ENCODE measurements around the gene DNAH6.
A peak's percentile ranks its signal among the peaks of the same experiment; 100 is the strongest.

Gene DNAH6

DNA sequence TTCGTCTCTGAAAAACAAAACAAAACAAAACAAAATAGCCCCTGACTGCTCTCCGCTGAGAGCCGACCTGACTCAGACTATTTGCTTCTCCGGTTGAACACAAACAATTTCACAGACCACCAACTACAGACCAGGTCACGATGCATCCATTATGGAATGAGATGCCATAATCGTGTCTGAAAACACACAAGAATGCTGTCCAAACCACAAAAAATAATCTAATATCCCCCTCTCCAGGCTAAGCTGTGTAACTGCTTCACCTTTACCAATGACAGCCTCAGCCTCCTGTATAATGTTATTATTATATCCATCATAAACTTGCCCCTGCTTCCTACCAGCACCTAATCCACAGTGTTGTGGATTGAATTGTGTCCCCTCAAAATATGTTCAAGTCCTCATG lies 114.7 kb downstream of the DNAH6 start:
- no peak for DNase-seq

DNA sequence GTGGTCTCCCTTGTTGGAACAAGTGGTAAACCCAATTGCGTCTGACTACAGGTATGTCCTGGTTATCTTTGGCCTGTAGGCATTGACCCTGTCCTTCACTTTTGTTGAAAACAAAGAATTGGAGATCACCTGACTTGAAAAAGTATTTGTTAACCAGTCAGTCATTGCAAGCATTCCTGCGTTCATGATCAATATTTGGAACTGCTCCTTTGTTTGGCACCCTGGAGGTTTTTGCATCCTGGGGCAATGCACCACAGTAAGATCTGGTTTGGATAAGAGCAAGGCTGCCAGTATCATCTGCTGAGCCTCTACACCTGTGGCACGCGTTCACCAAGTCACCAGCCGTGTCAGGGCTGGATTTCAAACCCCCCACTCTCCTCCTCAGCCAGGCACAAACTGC lies 115.7 kb downstream of the DNAH6 start:
- DNase-seq = no peak

GRCh38 chr2:84636080-84636971 lies 120.0 kb downstream of the DNAH6 start:
- no peak for DNase-seq

- DNase-seq = no peak
Observed at GRCh38 chr2:84639751-84640150, 123.5 kb downstream of the DNAH6 start.

DNA sequence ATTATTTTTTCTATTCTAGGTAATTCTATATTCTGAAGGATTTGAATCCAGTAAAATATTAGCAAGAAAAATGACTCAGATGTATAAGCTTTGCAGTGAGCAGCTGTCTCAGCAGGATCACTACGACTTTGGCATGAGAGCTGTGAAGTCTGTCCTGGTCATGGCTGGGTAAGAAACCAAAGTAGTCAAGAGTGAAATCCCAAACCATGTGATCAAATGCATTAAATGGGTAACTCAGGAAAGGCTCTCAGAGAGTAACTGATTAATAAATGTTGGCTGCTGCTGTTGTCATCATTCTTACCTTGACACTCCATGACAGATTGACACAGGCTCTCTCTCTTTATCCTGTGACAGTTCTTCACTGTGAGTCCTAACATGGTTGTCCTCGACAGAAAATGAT lies 124.1 kb downstream of the DNAH6 start:
- no peak for DNase-seq

GRCh38 chr2:84641021-84641420 lies 124.7 kb downstream of the DNAH6 start:
- no peak for DNase-seq

DNA sequence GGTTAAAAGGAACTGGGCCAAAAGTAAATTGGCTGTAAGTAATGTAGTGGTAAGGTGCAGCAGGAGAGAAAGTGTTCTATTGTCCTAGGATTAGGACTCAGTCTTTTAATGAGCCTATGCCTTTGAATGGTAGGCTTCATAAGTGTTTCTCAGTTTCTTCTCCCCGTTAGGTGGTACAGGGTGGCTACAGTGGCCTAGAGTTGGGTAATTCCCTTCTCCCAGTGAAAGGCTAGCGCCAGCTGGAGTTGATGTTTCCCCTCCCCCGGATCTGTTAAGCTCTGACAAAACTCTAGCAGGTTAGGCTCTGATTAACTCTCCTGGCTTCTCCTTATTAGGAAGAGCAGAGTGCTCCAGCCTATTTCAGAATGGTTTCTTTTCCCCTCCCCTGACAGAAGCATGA lies 127.7 kb downstream of the DNAH6 start:
- DNase-seq = no peak

DNA sequence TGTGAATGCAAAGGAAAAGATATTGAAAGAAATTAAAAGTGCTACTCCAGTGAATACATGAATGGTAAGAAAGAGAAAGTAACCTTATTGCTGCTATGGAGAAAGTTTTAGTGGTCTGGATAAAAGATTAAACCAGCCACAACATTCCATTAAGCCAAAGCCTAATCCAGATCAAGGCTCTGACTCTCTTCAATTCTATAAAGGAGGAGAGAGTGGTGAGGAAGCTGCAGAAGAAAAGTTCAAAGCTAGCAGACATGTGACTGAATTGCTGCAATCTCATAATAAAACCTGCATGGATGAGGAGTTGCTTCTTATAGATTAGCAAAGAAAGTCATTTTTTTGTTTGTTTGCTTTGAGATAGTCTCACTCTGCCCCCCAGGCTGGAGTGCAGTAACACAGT lies 130.2 kb downstream of the DNAH6 start:
- DNase-seq = no peak

DNA sequence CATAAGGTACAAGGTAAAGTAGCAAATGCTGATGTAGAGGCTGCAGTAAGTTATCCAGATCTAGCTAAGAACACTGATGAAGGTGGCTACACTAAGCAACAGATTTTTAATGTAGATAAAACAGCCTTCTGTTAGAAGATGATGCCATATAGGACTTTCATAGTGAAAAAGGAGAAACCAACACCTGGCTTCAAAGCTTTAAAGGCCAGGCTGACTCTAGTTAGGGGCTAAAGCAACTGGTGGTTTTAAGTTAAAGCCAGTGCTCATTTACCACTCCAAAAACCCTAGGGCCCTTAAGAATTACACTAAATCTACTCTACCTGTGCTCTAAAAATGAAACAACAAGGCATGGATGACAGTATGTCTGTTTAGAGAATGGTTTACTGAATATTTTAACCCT lies 131.0 kb downstream of the DNAH6 start:
- DNase-seq = no peak

GRCh38 chr2:84649058-84649457 lies 132.8 kb downstream of the DNAH6 start:
- DNase-seq = no peak

DNA sequence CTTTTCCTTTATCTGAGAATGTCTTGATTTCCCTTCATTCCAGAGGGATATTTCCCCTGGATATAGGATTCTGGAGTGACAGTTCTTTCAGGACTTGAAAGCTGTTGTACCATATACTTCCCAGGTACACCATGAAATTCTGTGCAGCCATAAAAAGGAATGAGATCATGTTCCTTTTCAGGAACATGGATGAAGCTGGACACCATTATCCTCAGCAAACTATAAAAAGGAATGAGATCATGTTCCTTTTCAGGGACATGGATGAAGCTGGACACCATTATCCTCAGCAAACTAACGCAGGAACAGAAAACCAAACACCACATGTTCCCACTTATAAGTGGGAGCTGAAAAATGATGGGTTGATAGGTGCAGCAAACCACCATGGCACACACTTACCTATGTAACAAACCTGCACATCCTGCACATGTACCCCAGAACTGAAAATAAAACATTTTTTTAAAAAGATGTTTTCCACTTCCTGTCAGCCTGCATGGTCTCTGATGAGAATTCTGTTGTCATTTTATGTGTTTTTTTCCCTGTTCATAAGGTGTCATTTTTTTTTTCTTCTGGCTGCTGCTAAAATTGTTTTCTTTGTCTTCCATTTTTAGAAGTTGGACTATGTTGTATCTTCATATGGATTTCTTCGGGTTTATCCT lies 133.3 kb downstream of the DNAH6 start:
- DNase-seq = no peak

- peak in 1 of 5 donors; percentile 31 for DNase-seq
Observed at GRCh38 chr2:84652431-84652830, 136.1 kb downstream of the DNAH6 start.

DNA sequence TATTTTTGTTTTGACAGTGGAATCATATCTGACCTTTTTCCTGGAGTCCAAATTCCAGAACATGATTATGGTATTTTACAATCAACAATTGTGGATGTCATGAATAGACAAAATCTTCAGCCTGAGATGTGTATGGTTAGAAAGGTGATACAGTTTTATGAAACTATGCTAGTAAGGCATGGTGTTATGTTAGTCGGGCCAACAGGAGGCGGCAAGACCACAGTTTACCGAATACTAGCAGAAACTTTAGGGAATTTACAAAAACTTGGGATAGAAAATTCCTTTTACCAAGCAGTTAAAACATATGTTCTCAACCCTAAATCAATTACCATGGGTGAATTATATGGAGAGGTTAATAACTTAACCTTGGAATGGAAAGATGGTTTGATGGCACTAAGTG lies 137.0 kb downstream of the DNAH6 start:
- no peak for DNase-seq

DNA sequence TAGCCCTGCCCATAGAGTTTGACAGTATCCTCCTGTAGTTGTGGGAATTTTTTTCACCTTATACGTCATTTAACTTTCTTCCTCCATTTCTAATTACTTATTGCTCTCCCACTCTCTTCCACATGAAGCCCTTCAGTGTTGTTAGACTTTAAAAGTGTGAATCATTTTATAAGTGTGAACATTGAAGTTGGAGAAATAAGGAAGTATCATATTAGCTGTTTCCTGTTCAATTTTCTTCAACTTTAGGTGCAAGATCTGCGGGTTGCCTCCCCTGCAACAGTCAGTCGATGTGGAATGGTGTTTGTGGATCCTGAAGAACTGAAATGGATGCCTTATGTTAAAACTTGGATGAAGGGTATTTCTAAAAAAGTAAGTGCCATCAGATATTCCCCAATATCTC lies 138.1 kb downstream of the DNAH6 start:
- no peak for DNase-seq

DNA sequence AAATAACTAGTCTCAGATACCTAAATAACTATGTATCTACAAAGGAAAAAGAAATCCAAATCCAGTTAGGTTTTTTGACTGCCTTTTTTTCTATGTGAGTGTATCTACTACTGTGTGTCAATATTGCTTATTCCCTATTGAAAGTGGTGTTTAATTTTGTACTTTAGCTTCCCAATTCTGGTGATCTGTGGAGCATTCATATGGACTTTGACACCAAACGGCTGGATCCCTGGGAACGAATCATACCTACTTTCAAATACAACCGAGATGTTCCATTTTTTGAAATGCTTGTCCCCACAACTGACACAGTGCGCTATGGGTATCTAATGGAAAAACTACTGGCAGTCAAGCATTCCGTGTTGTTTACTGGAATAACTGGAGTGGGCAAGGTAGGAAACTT lies 152.8 kb downstream of the DNAH6 start:
- no peak for DNase-seq

- no peak for DNase-seq
Observed at GRCh38 chr2:84674099-84674498, 157.8 kb downstream of the DNAH6 start.

- no peak for DNase-seq
Observed at GRCh38 chr2:84674586-84674985, 158.3 kb downstream of the DNAH6 start.

DNA sequence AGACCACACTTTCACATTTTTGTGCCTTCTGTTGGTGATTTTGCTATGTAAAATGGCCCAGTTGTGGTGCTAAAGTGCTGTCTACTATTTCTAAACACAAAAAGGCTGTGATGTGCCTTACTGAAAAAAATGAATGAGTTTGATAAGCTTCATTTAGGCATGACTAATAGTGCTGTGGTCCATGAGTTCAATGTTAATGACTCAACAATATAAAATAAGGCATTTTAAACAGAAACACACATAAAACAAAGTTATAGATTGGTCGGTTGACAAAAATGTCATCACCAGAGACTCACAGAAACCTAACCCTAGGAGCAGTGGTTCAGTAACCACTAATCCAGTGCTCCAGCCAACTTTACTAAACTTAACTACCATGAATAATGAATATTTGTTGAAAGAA lies 160.0 kb downstream of the DNAH6 start:
- no peak for DNase-seq

DNA sequence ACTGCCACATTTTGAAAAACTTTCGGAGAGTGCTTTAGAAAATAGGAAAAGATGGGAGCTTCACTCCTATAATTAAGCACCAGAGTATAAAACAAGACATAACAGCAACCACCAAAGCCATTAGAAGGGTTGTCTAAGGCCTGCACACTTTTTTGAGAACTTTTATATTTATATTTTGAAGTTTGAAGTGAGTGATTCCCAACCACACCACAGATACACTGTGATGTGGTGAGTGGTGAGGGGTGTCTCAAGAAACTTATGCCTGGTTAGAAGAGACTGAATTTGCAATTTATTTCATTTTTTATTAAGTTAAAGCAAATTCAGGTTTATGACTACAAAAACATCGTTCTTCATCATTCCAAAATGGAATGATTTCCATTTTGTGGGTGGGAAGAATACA lies 161.9 kb downstream of the DNAH6 start:
- DNase-seq = no peak

DNA sequence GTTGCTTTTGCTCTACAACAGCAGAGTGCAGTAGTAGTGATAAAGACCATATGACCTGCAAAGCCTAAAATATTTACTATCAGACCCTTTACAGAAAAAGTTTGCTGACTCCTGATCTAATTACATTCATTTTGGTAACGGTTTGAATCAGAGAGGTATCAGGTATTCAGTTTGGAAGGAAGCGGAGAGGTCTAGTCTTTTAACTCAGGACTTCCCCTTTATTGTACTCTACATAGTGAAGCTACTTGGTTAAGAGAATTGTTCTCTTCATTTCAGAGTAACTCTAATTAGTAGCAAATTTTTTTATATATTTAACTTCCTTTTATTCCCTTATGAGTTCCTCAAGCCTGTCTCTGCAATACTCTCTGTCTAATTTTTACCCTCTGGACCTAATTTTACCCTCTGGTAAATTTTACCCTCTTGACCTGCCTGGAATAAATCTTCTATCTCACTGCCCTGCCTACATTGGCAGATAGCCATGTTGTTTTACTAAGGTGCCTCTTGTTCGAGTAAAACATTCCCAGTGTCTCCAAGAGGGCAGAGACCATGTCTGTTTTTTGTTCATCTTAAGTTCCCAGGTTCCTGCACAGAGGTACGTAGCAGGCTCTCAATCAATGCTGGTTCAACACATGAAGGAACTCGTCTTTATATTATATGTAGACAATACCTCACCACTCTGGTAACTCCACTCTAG lies 170.6 kb downstream of the DNAH6 start:
- DNase-seq = no peak

DNA sequence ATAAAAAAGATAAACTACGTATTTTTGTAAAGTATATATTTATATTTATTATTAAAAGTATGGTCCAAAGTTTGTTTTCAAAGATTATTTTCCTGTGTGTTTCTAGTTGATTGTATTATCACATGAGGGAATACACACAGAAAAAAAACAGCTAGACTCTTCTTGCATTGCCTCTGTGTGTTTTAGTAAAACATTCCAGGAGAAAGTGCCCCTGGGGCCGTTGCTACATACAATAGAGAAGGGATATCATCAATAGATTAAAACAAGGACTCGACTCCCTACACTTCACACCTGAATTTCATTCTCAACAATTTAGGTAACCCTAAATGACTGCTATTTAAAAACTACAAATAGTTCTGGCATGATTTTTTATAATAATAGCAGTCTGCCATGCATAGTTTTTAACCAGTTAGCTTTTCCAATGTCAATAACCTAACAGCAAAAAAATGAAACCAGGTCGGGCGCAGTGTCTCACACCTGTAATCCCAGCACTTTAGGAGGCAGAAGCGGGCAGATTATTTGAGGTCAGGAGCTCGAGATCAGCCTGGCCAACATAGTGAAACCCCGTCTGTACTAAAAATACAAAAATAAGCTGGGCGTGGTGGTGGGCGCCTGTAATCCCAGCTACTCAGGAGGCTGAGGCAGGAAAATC lies 171.3 kb downstream of the DNAH6 start:
- no peak for DNase-seq

DNA sequence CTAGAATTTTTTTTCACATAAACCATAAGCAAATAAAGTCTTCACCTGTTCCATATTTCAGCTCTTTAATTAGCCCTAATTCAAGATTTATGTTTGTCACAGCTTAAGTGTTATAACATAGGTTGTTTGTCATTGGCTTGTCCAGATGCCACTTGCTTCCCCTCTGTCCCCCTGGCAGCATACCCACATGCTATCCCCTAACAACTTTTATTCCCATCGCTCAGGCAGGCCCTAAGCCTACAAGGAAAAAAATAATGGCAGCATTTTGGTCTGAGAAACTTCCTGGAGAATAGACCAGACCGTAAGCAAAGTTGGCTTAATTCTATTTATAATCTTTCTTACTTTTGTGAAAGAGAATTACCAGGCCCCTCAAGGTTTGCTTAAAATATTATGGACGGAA lies 173.9 kb downstream of the DNAH6 start:
- DNase-seq = no peak

DNA sequence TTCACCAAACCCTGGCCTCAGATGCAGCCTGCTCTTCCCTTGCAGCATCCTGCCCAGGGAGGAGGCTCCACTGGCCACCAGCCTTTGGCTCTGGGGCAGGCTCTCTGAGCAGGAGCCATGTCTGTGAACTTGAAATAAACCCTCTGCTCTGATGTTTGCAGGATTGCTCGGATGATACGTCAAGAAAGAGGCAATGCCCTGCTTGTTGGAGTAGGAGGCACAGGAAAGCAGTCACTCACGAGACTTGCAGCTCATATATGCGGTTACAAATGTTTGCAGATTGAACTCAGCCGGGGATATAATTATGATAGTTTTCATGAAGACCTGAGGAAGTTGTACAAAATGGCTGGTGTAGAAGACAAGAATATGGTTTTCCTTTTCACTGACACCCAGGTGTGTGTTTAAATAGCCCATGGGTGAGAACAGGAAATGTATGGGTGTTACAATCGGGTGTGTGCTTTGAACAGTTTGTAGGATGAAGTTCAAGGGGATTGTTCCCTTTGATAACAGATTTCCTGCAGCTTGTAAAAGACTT lies 177.9 kb downstream of the DNAH6 start:
- peak in 3 of 5 donors; percentile 2 to 18 (median 13) for DNase-seq

Measured in T-helper 1 cell (primary cell).